A549 (cell line): ENCODE results near the gene ALKBH7. TPM values are rescaled to one million over a fixed set of nuclear protein-coding genes. Genes with fewer than 3 reads are reported as not detected.

ENCODE experiments used
- ATAC-seq, 2 experiments: fragments of 200-7000 bp in 1 of 2; fragments of >200 bp in 1 of 2; cut with Nextera tagmentation in 1 of 2; cut with Tn5 transposase in 1 of 2; 3 replicates each; pipeline versions ENCODE4 v1.8.0 to v1.9.1; 2018 to 2020; ENCODE audit warnings: mild to moderate bottlenecking in 1 of 2, moderate library complexity in 1 of 2
- CTCF ChIA-PET: fragments of 300-600 bp; sonication (Branson Sonifier 250); formaldehyde crosslinking; extraction: SDS; loops from one replicate; lab custom pipeline; 2021; ENCODE audit warnings: antibody characterized with exemption, inconsistent platforms; lab: Yijun Ruan, JAX
- POLR2A ChIA-PET: fragments of 350-600 bp; formaldehyde crosslinking; extraction: SDS; loops from one replicate; lab custom pipeline; 2021; ENCODE audit warnings: antibody characterized with exemption, inconsistent platforms; lab: Yijun Ruan, JAX
- DNase-seq, 2 experiments: peaks; one replicate each; pipeline versions ENCODE4 v3.0.0 to v3.0.0-alpha.2; 2011 to 2016; ENCODE audit warnings: low read depth in 1 of 2, low spot score in 1 of 2
- FAIRE-seq: peaks from 2 replicates; lab custom pipeline; 2011; peaks lifted over from hg19 to GRCh38; lab: Jason Lieb, UNC
- H3K27ac ChIP-seq, 2 experiments: fragments of >200 bp; sonication (Bioruptor Twin); formaldehyde crosslinking; 3 replicates each; pipeline ENCODE4 v1.5.1; 2016 to 2017
- H3K4me1 ChIP-seq: fragments of >200 bp; sonication (Bioruptor Twin); formaldehyde crosslinking; 3 replicates; pipeline ENCODE4 v1.6.1; 2016
- H3K4me2 ChIP-seq: fragments of >200 bp; sonication (Bioruptor Twin); formaldehyde crosslinking; 3 replicates; pipeline ENCODE4 v1.6.1; 2016
- H3K4me3 ChIP-seq: fragments of >200 bp; sonication (Bioruptor Twin); formaldehyde crosslinking; 3 replicates; pipeline ENCODE4 v1.5.1; 2016
- H3K9me3 ChIP-seq: fragments of >200 bp; sonication (Bioruptor Twin); formaldehyde crosslinking; 3 replicates; pipeline ENCODE4 v1.6.1; 2016
- CBX8 ChIP-seq: fragments of 200-600 bp; sonication (generic); IDR thresholded peaks from 2 replicates; pipeline ENCODE4 v1.6.1; 2016
- CEBPB ChIP-seq, 2 experiments: fragments of >200 bp in 1 of 2; sonication (Bioruptor Twin) in 1 of 2; formaldehyde crosslinking in 1 of 2; IDR thresholded peaks; 2 replicates each; pipeline ENCODE4 v1.6.1; 2012 to 2016
- CHD2 ChIP-seq: fragments of 150-350 bp; IDR thresholded peaks from 2 replicates; pipeline ENCODE4 v1.6.1; 2014; ENCODE audit warnings: low read length; ENCODE audit not compliant: partially characterized antibody
- CHD4 ChIP-seq: fragments of 200-600 bp; sonication (generic); IDR thresholded peaks from 2 replicates; pipeline ENCODE4 v1.6.1; 2016; ENCODE audit warnings: antibody characterized with exemption, mild to moderate bottlenecking, borderline replicate concordance
- CTCF ChIP-seq: fragments of >200 bp; sonication (Bioruptor Twin); formaldehyde crosslinking; IDR thresholded peaks from 3 replicates; pipeline ENCODE4 v1.5.1; 2016
- E2F6 ChIP-seq: IDR thresholded peaks from 2 replicates; pipeline ENCODE4 v1.6.1; 2012; ENCODE audit warnings: low read depth, borderline replicate concordance
- FOXS1 ChIP-seq: fragments of 250-450 bp; sonication (Bioruptor Pico); IDR thresholded peaks from 2 replicates; pipeline ENCODE4 v1.5.0; 2020; ENCODE audit warnings: mild to moderate bottlenecking, moderate library complexity
- HEYL ChIP-seq: fragments of 250-450 bp; sonication (Bioruptor Pico); IDR thresholded peaks from 2 replicates; pipeline ENCODE4 v1.8.0; 2021; ENCODE audit warnings: mild to moderate bottlenecking, moderate library complexity
- HOXB5 ChIP-seq: fragments of 250-450 bp; sonication (Bioruptor Pico); IDR thresholded peaks from 2 replicates; pipeline ENCODE4 v1.5.0; 2020; ENCODE audit warnings: mild to moderate bottlenecking, moderate library complexity
- KDM1A ChIP-seq: fragments of 200-600 bp; sonication (generic); IDR thresholded peaks from 2 replicates; pipeline ENCODE4 v1.6.1; 2016; ENCODE audit warnings: low read depth, mild to moderate bottlenecking
- MAZ ChIP-seq: fragments of 150-350 bp; IDR thresholded peaks from 2 replicates; pipeline ENCODE4 v1.6.1; 2014; ENCODE audit warnings: antibody characterized with exemption, low read depth, low read length, borderline replicate concordance
- MYC ChIP-seq: IDR thresholded peaks from 2 replicates; pipeline ENCODE4 v1.6.1; 2012; ENCODE audit warnings: mild to moderate bottlenecking, inconsistent platforms, low read length, improper control_type of control experiment, borderline replicate concordance
- NPAS2 ChIP-seq: fragments of 250-450 bp; sonication (Bioruptor Pico); IDR thresholded peaks from 2 replicates; pipeline ENCODE4 v1.8.0; 2022; ENCODE audit warnings: mild to moderate bottlenecking, moderate library complexity, borderline replicate concordance
- PBX3 ChIP-seq: IDR thresholded peaks from 2 replicates; pipeline ENCODE4 v1.6.1; 2012
- POLR2A ChIP-seq: IDR thresholded peaks from 2 replicates; pipeline ENCODE4 v1.6.1; 2012; ENCODE audit warnings: mild to moderate bottlenecking, low read length
- POLR2AphosphoS2 ChIP-seq: conservative IDR thresholded peaks from 2 replicates; pipeline ENCODE4 v1.6.1; 2012; ENCODE audit warnings: low read length, improper control_type of control experiment, inconsistent platforms
- RARB ChIP-seq: fragments of 250-450 bp; sonication (Bioruptor Pico); IDR thresholded peaks from 2 replicates; pipeline ENCODE4 v1.8.0; 2021; ENCODE audit warnings: mild to moderate bottlenecking, moderate library complexity
- SREBF2 ChIP-seq: fragments of 450-650 bp; IDR thresholded peaks from 2 replicates; pipeline ENCODE4 v1.6.1; 2014; ENCODE audit warnings: mild to moderate bottlenecking, moderate library complexity
- TFCP2L1 ChIP-seq: fragments of 250-450 bp; sonication (Bioruptor Pico); IDR thresholded peaks from 2 replicates; pipeline ENCODE4 v1.5.0; 2021; ENCODE audit warnings: mild to moderate bottlenecking
- ZC3H11A ChIP-seq: fragments of 450-650 bp; IDR thresholded peaks from 2 replicates; pipeline ENCODE4 v1.6.1; 2014; ENCODE audit warnings: antibody characterized with exemption, mild to moderate bottlenecking
- ZFP36 ChIP-seq: fragments of 450-650 bp; IDR thresholded peaks from 2 replicates; pipeline ENCODE4 v1.6.1; 2014; ENCODE audit warnings: borderline replicate concordance; ENCODE audit not compliant: partially characterized antibody
- WGBS: methylation state at CpG from one replicate; pipeline ENCODE4 v1.1.6; 2017; ENCODE audit errors: missing lambda C conversion rate; 5-methylcytosine and 5-hydroxymethylcytosine counted together
- polyA plus RNA-seq, 4 experiments: library from polyadenylated mRNA; depleted of rRNA in 3 of 4; stranded (reverse); fragments of >200 nt; fragmentation: RNase III in 1 of 4; extraction: RNeasy Plus Mini Kit Qiagen cat#74134 plus additional on column Dnase treatment in 1 of 4; gene quantifications; 2 replicates in 3 of 4; 3 replicates in 1 of 4; pipeline ENCODE4 v1.2.3, GENCODE V29; 2011 to 2017
- TF ChIP-seq, protein P1 (sequence below): IDR thresholded peaks from 2 replicates; pipeline ENCODE4 v1.6.1; 2012
- TF ChIP-seq, protein P2 (sequence below): fragments of 450-650 bp; IDR thresholded peaks from 2 replicates; pipeline ENCODE4 v1.6.1; 2014; ENCODE audit warnings: antibody characterized with exemption
- TF ChIP-seq, protein P3 (sequence below): fragments of 150-350 bp; IDR thresholded peaks from 2 replicates; pipeline ENCODE4 v1.6.1; 2014; ENCODE audit warnings: low read depth, mild to moderate bottlenecking, low read length

ALKBH7 gene
- polyA plus RNA-seq, 2 of the 4 experiments (the other 2 are of a cell fraction), result 10.2 to 18.1 TPM

GRCh38 chr19:6373096-6373812, 660 bp downstream of the ALKBH7 start:
- Histone ChIP-seq H3K4me2 (peak overlapping the region; percentile 95), H3K9me3 (no peaks in the 10 kb centered on the region), H3K27ac (peak overlapping the region; percentile 95), H3K4me1 (peaks cover 7% of the 10 kb centered on the region; the same call in 2 of the 3 replicates), H3K4me3 (peak overlapping the region; percentile 99)
- no peak for FAIRE-seq
- WGBS, result 0% methylated on average over 9 of the region's 53 CpGs
- ChIA-PET CTCF (no interaction called here), POLR2A (interaction anchor here (0.6 to 1.5 kb wide), 5 partner anchors 10 to 652 kb away, joined by 3 to 16 read pairs (median 4); partner anchors contain the start of gene CLPP)
- peak; percentile 70 to 83 for ATAC-seq
- peak; percentile 65 to 97 for DNase-seq
- TF ChIP-seq, protein P1, sequence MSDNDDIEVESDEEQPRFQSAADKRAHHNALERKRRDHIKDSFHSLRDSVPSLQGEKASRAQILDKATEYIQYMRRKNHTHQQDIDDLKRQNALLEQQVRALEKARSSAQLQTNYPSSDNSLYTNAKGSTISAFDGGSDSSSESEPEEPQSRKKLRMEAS, result peak; percentile 37; the same call in 1 of the 2 replicates
- TF ChIP-seq CEBPB (IDR thresholded peaks at IDR 0.05), result no peak
- TF ChIP-seq MYC, result 0 out of 2 replicates have a peak, but pooled peaks have one; percentile 28
- no peak for TF ChIP-seq TFCP2L1 (CRISPR knock-in tag)

DNA sequence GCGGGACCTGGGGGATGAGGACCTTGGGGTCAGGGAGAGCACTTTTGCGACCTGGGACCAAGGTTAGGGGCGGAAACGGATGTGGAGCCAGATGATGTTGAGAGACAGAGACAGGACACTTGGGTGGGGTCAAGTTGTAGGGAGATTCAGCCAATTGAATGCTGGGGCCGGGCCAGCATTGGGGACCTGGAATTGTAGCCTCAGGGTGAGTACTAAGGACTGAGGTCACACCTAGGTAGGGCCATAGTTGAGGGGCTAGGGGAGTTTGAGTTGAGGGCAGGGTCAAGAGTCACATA, 1.2 kb downstream of the ALKBH7 start:
- ATAC-seq (no peak), FAIRE-seq (no peak), DNase-seq (no peak)
- Histone ChIP-seq H3K9me3 (no peaks in the 10 kb centered on the region), H3K4me2 (peak overlapping the region; percentile 95), H3K4me3 (peak overlapping the region; percentile 49), H3K27ac (peak overlapping the region; percentile 73 to 95), H3K4me1 (peaks cover 7% of the 10 kb centered on the region; the same call in 2 of the 3 replicates)
- ChIA-PET CTCF (no interaction called here), POLR2A (no interaction called here)
- TF ChIP-seq CHD4 (no peak), CTCF (no peak), NPAS2 (no peak), ZFP36 (no peak), PBX3 (no peak), CHD2 (no peak), FOXS1 (CRISPR knock-in tag) (no peak), MYC (no peak), ZC3H11A (no peak), HEYL (CRISPR knock-in tag) (no peak), MAZ (no peak), POLR2AphosphoS2 (no peak)
- TF ChIP-seq, protein P1, result no peak
- 49% methylated on average over 4 of the region's 5 CpGs for WGBS

DNA sequence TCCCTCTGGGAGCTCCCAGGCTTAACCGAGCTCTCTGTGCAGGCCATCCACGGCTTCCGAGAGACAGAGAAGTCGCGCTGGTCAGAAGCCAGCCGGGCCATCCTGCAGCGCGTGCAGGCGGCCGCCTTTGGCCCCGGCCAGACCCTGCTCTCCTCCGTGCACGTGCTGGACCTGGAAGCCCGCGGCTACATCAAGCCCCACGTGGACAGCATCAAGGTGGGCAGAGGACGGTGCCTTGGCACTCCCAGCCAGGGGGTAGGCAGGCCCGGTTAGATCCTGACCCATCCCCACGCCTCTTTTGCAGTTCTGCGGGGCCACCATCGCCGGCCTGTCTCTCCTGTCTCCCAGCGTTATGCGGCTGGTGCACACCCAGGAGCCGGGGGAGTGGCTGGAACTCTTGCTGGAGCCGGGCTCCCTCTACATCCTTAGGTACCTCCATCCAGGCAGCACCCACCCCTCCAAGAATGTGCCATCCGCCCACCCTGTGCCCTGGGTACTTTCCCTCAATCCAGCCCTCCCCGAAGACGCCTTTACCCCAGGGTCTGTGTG, 1.6 kb downstream of the ALKBH7 start:
- Histone ChIP-seq H3K4me3 (no peak overlapping the region; the same call in 2 of the 3 replicates), H3K4me1 (peaks cover 7% of the 10 kb centered on the region; the same call in 2 of the 3 replicates), H3K27ac (peak overlapping the region; percentile 73 to 95; a peak in 5 of 6 replicates), H3K4me2 (peak overlapping the region; percentile 95), H3K9me3 (no peaks in the 10 kb centered on the region)
- ATAC-seq, result no peak
- DNase-seq, result no peak
- TF ChIP-seq POLR2A (no peak), SREBF2 (no peak), MAZ (no peak), HOXB5 (no peak), CBX8 (no peak), KDM1A (no peak), ZFP36 (no peak), RARB (CRISPR knock-in tag) (no peak), NPAS2 (no peak), E2F6 (no peak)
- TF ChIP-seq, protein P2, sequence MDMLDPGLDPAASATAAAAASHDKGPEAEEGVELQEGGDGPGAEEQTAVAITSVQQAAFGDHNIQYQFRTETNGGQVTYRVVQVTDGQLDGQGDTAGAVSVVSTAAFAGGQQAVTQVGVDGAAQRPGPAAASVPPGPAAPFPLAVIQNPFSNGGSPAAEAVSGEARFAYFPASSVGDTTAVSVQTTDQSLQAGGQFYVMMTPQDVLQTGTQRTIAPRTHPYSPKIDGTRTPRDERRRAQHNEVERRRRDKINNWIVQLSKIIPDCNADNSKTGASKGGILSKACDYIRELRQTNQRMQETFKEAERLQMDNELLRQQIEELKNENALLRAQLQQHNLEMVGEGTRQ, result no peak
- TF ChIP-seq, protein P3, sequence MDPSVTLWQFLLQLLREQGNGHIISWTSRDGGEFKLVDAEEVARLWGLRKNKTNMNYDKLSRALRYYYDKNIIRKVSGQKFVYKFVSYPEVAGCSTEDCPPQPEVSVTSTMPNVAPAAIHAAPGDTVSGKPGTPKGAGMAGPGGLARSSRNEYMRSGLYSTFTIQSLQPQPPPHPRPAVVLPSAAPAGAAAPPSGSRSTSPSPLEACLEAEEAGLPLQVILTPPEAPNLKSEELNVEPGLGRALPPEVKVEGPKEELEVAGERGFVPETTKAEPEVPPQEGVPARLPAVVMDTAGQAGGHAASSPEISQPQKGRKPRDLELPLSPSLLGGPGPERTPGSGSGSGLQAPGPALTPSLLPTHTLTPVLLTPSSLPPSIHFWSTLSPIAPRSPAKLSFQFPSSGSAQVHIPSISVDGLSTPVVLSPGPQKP, result no peak
- ChIA-PET POLR2A (no interaction called here), CTCF (no interaction called here)
- 92% methylated on average over 18 of the region's 29 CpGs for WGBS
- FAIRE-seq, result no peak
